ENCODE measurements around the gene RNF6. TPM values are rescaled to one million over a fixed set of nuclear protein-coding genes. Genes with fewer than 3 reads are reported as not detected.
"Not testable (repeated sequence)": the region's sequence is repeated elsewhere in the genome, so short reads cannot be mapped to it uniquely, and the experiment has no call there.

RNF6 gene
- total and polyA plus RNA-seq, 2 experiments from 2014 or later = 19.4 to 25.0 TPM

GRCh38 chr13:26253262-26253786, 31.2 kb upstream of the RNF6 start:
- Histone ChIP-seq H3K27me3 (no peaks in the 10 kb centered on the region), H3K4me3 (peak overlapping the region; percentile 95), H3K27ac (peak overlapping the region; percentile 99), H3K4me1 (ENCODE audit: low read depth) (peaks cover 19% of the 10 kb centered on the region), H3K36me3 (no peaks in the 10 kb centered on the region), H3K9me3 (ENCODE audit: low read depth) (no peaks in the 10 kb centered on the region)
- TF ChIP-seq CTCF (IDR thresholded peaks at IDR 0.05; ENCODE audit: low read depth, low read length) = no peak
- no peak for DNase-seq (ENCODE audit: low read depth in 1 of 2, low spot score in 1 of 2)

GRCh38 chr13:26252006-26252405, 29.9 kb upstream of the RNF6 start:
- not testable (repeated sequence) for DNase-seq (ENCODE audit: low read depth in 1 of 2, low spot score in 1 of 2); H3K27ac ChIP-seq

GRCh38 chr13:26249551-26249950, 27.4 kb upstream of the RNF6 start:
- no peaks in the 10 kb centered on the region for H3K9me3 ChIP-seq (ENCODE audit: low read depth)
- no peaks in the 10 kb centered on the region for H3K36me3 ChIP-seq
- TF ChIP-seq CTCF (IDR thresholded peaks at IDR 0.05; ENCODE audit: low read depth, low read length) = no peak
- H3K27ac ChIP-seq = no peak overlapping the region
- no peak for DNase-seq (ENCODE audit: low read depth in 1 of 2, low spot score in 1 of 2)
- peaks cover 21% of the 10 kb centered on the region for H3K4me1 ChIP-seq (ENCODE audit: low read depth)
- H3K27me3 ChIP-seq = no peaks in the 10 kb centered on the region
- H3K4me3 ChIP-seq = no peak overlapping the region

More at GRCh38 chr13:26252006-26252405, 29.9 kb upstream of the RNF6 start:
- not testable (repeated sequence) for H3K27me3 ChIP-seq; H3K4me3 ChIP-seq; H3K9me3 ChIP-seq (ENCODE audit: low read depth); H3K36me3 ChIP-seq
- peaks cover 23% of the 10 kb centered on the region for H3K4me1 ChIP-seq (ENCODE audit: low read depth)

- Histone ChIP-seq H3K27ac (peak overlapping the region; percentile 27), H3K27me3 (no peaks in the 10 kb centered on the region), H3K9me3 (ENCODE audit: low read depth) (no peaks in the 10 kb centered on the region), H3K4me1 (ENCODE audit: low read depth) (peaks cover 21% of the 10 kb centered on the region), H3K4me3 (no peak overlapping the region), H3K36me3 (no peaks in the 10 kb centered on the region)
- DNase-seq (ENCODE audit: low read depth in 1 of 2, low spot score in 1 of 2) = peak in 1 of 2 donors; percentile 26
- no peak for TF ChIP-seq CTCF (IDR thresholded peaks at IDR 0.05; ENCODE audit: low read depth, low read length)
Observed at GRCh38 chr13:26247608-26248007, 25.5 kb upstream of the RNF6 start.

GRCh38 chr13:26247011-26247410, 24.9 kb upstream of the RNF6 start:
- Histone ChIP-seq H3K4me3 (no peak overlapping the region), H3K27me3 (no peaks in the 10 kb centered on the region), H3K4me1 (ENCODE audit: low read depth) (peaks cover 21% of the 10 kb centered on the region), H3K9me3 (ENCODE audit: low read depth) (no peaks in the 10 kb centered on the region), H3K27ac (no peak overlapping the region), H3K36me3 (no peaks in the 10 kb centered on the region)
- TF ChIP-seq CTCF (IDR thresholded peaks at IDR 0.05; ENCODE audit: low read depth, low read length) = no peak
- DNase-seq (ENCODE audit: low read depth in 1 of 2, low spot score in 1 of 2) = no peak

GRCh38 chr13:26246154-26246553, 24.0 kb upstream of the RNF6 start:
- H3K27ac ChIP-seq = no peak overlapping the region
- peaks cover 21% of the 10 kb centered on the region for H3K4me1 ChIP-seq (ENCODE audit: low read depth)
- H3K9me3 ChIP-seq (ENCODE audit: low read depth) = no peaks in the 10 kb centered on the region
- H3K27me3 ChIP-seq = no peaks in the 10 kb centered on the region
- no peaks in the 10 kb centered on the region for H3K36me3 ChIP-seq
- no peak overlapping the region for H3K4me3 ChIP-seq
- TF ChIP-seq CTCF (IDR thresholded peaks at IDR 0.05; ENCODE audit: low read depth, low read length) = no peak
- DNase-seq (ENCODE audit: low read depth in 1 of 2, low spot score in 1 of 2) = no peak
